Measurements from ENCODE around the gene CLN6. TPM values are rescaled to one million over a fixed set of nuclear protein-coding genes. Genes with fewer than 3 reads are reported as not detected.
A peak's percentile ranks its signal among the peaks of the same experiment; 100 is the strongest.

Gene CLN6
- total RNA-seq, 2 experiments from 2014 or later = 30.5 to 34.2 TPM

GRCh38 chr15:68268405-68268804 is 38.9 kb upstream of the CLN6 start:
- no peaks in the 10 kb centered on the region for H3K36me3 Mint-ChIP-seq (ENCODE audit: low read depth)
- no peak overlapping the region for H3K4me3 Mint-ChIP-seq
- H3K27ac Mint-ChIP-seq = no peak overlapping the region
- H3K9me3 Mint-ChIP-seq = no peaks in the 10 kb centered on the region
- no peaks in the 10 kb centered on the region for H3K4me1 Mint-ChIP-seq (ENCODE audit: low read depth)
- DNase-seq = no peak
- intact Hi-C loops (cut with micrococcal nuclease) = no loop called here
- CTCF ChIA-PET = no interaction called here
- peaks cover 3% of the 10 kb centered on the region for H3K27me3 Mint-ChIP-seq (ENCODE audit: low read depth)

- Mint-ChIP-seq H3K36me3 (ENCODE audit: low read depth) (no peaks in the 10 kb centered on the region), H3K27ac (no peak overlapping the region), H3K4me3 (no peak overlapping the region), H3K4me1 (ENCODE audit: low read depth) (no peaks in the 10 kb centered on the region), H3K27me3 (ENCODE audit: low read depth) (peaks cover 5% of the 10 kb centered on the region), H3K9me3 (no peaks in the 10 kb centered on the region)
- no peak for DNase-seq
- CTCF ChIA-PET = no interaction called here
- intact Hi-C loops (cut with micrococcal nuclease) = no loop called here
These were observed 36.1 kb upstream of the CLN6 start for GRCh38 chr15:68265674-68266073.

GRCh38 chr15:68265081-68265480 is 35.6 kb upstream of the CLN6 start:
- Mint-ChIP-seq H3K4me1 (ENCODE audit: low read depth) (no peaks in the 10 kb centered on the region), H3K9me3 (no peaks in the 10 kb centered on the region), H3K27me3 (ENCODE audit: low read depth) (peaks cover 5% of the 10 kb centered on the region), H3K36me3 (ENCODE audit: low read depth) (no peaks in the 10 kb centered on the region), H3K4me3 (no peak overlapping the region), H3K27ac (no peak overlapping the region)
- intact Hi-C loops (cut with micrococcal nuclease) = no loop called here
- DNase-seq = no peak
- CTCF ChIA-PET = no interaction called here

- Mint-ChIP-seq H3K4me3 (no peak overlapping the region), H3K27ac (no peak overlapping the region), H3K36me3 (ENCODE audit: low read depth) (no peaks in the 10 kb centered on the region), H3K9me3 (no peaks in the 10 kb centered on the region), H3K27me3 (ENCODE audit: low read depth) (peaks cover 5% of the 10 kb centered on the region), H3K4me1 (ENCODE audit: low read depth) (no peaks in the 10 kb centered on the region)
- DNase-seq = no peak
- CTCF ChIA-PET = no interaction called here
- intact Hi-C loops (cut with micrococcal nuclease) = no loop called here
These were observed 34.8 kb upstream of the CLN6 start for GRCh38 chr15:68264282-68264681.

GRCh38 chr15:68262514-68263356 is 33.2 kb upstream of the CLN6 start:
- H3K36me3 Mint-ChIP-seq (ENCODE audit: low read depth) = no peaks in the 10 kb centered on the region
- H3K9me3 Mint-ChIP-seq = no peaks in the 10 kb centered on the region
- H3K4me3 Mint-ChIP-seq = no peak overlapping the region
- CTCF ChIA-PET = interaction anchor here (0.7 to 1.3 kb wide), 3 partner anchors 10 to 44 kb away, joined by 3 to 5 read pairs (median 3); partner anchors contain the start of gene FEM1B
- H3K27ac Mint-ChIP-seq = no peak overlapping the region
- H3K4me1 Mint-ChIP-seq (ENCODE audit: low read depth) = peaks cover 4% of the 10 kb centered on the region
- no peak for DNase-seq
- H3K27me3 Mint-ChIP-seq (ENCODE audit: low read depth) = peaks cover 5% of the 10 kb centered on the region
- intact Hi-C loops (cut with micrococcal nuclease) = no loop called here

GRCh38 chr15:68261980-68262379 is 32.5 kb upstream of the CLN6 start:
- CTCF ChIA-PET = interaction anchor here (0.7 to 1.3 kb wide), 3 partner anchors 9 to 45 kb away, joined by 3 to 5 read pairs (median 3); partner anchors contain the start of gene FEM1B
- no peaks in the 10 kb centered on the region for H3K9me3 Mint-ChIP-seq
- H3K36me3 Mint-ChIP-seq (ENCODE audit: low read depth) = no peaks in the 10 kb centered on the region
- peaks cover 4% of the 10 kb centered on the region for H3K4me1 Mint-ChIP-seq (ENCODE audit: low read depth)
- no peak overlapping the region for H3K4me3 Mint-ChIP-seq
- intact Hi-C loops (cut with micrococcal nuclease) = no loop called here
- no peak overlapping the region for H3K27ac Mint-ChIP-seq
- DNase-seq = no peak
- peaks cover 5% of the 10 kb centered on the region for H3K27me3 Mint-ChIP-seq (ENCODE audit: low read depth)

- no peak overlapping the region for H3K4me3 Mint-ChIP-seq
- H3K27me3 Mint-ChIP-seq (ENCODE audit: low read depth) = peaks cover 5% of the 10 kb centered on the region
- CTCF ChIA-PET = interaction anchor here (1.3 kb wide), 1 partner anchor 8 kb away, joined by 5 read pairs; no protein-coding TSS in a partner anchor
- no peak for DNase-seq
- H3K36me3 Mint-ChIP-seq (ENCODE audit: low read depth) = no peaks in the 10 kb centered on the region
- H3K27ac Mint-ChIP-seq = no peak overlapping the region
- H3K4me1 Mint-ChIP-seq (ENCODE audit: low read depth) = peaks cover 4% of the 10 kb centered on the region
- intact Hi-C loops (cut with micrococcal nuclease) = no loop called here
- no peaks in the 10 kb centered on the region for H3K9me3 Mint-ChIP-seq
These were observed 31.7 kb upstream of the CLN6 start for GRCh38 chr15:68261241-68261640.

- no peak for DNase-seq
- intact Hi-C loops (cut with micrococcal nuclease) = no loop called here
- H3K27ac Mint-ChIP-seq = no peak overlapping the region
- no peaks in the 10 kb centered on the region for H3K9me3 Mint-ChIP-seq
- no peaks in the 10 kb centered on the region for H3K36me3 Mint-ChIP-seq (ENCODE audit: low read depth)
- H3K4me1 Mint-ChIP-seq (ENCODE audit: low read depth) = peaks cover 4% of the 10 kb centered on the region
- peaks cover 7% of the 10 kb centered on the region for H3K27me3 Mint-ChIP-seq (ENCODE audit: low read depth)
- H3K4me3 Mint-ChIP-seq = no peak overlapping the region
- CTCF ChIA-PET = interaction anchor here (2.1 kb wide), 1 partner anchor 47 kb away, joined by 9 read pairs; no protein-coding TSS in a partner anchor
These were observed 30.4 kb upstream of the CLN6 start for GRCh38 chr15:68259883-68260282.

- CTCF ChIA-PET = interaction anchor here (0.9 to 2.1 kb wide), 2 partner anchors 22 to 48 kb away, joined by 3 to 9 read pairs; no protein-coding TSS in a partner anchor
- Mint-ChIP-seq H3K4me3 (no peak overlapping the region), H3K36me3 (ENCODE audit: low read depth) (no peaks in the 10 kb centered on the region), H3K9me3 (no peaks in the 10 kb centered on the region), H3K27me3 (ENCODE audit: low read depth) (peaks cover 3% of the 10 kb centered on the region), H3K4me1 (ENCODE audit: low read depth) (peaks cover 4% of the 10 kb centered on the region), H3K27ac (no peak overlapping the region)
- intact Hi-C loops (cut with micrococcal nuclease) = no loop called here
- DNase-seq = peak; percentile 68
These were observed 29.2 kb upstream of the CLN6 start for GRCh38 chr15:68258692-68259091.

GRCh38 chr15:68256675-68257450 is 27.3 kb upstream of the CLN6 start:
- DNase-seq = peak; percentile 80
- H3K9me3 Mint-ChIP-seq = no peaks in the 10 kb centered on the region
- peak overlapping the region; percentile 66 for H3K27ac Mint-ChIP-seq
- CTCF ChIA-PET = interaction anchor here (0.6 to 1.1 kb wide), 5 partner anchors 21 to 126 kb away, joined by 3 to 4 read pairs (median 3); partner anchors contain the start of gene FEM1B
- intact Hi-C loops (cut with micrococcal nuclease) = loop anchor here (1.0 kb wide), 1 partner anchor 20 kb away; the partner anchor contains the start of gene FEM1B
- peaks cover 4% of the 10 kb centered on the region for H3K4me1 Mint-ChIP-seq (ENCODE audit: low read depth)
- H3K36me3 Mint-ChIP-seq (ENCODE audit: low read depth) = no peaks in the 10 kb centered on the region
- peak overlapping the region; percentile 70 for H3K4me3 Mint-ChIP-seq
- H3K27me3 Mint-ChIP-seq (ENCODE audit: low read depth) = peaks cover 3% of the 10 kb centered on the region

- H3K9me3 Mint-ChIP-seq = no peaks in the 10 kb centered on the region
- no peak overlapping the region for H3K27ac Mint-ChIP-seq
- no peaks in the 10 kb centered on the region for H3K4me1 Mint-ChIP-seq (ENCODE audit: low read depth)
- intact Hi-C loops (cut with micrococcal nuclease) = loop anchor here (1.0 to 5.0 kb wide), 4 partner anchors 46 to 299 kb away; no protein-coding TSS in a partner anchor
- peaks cover 3% of the 10 kb centered on the region for H3K27me3 Mint-ChIP-seq (ENCODE audit: low read depth)
- no peak overlapping the region for H3K4me3 Mint-ChIP-seq
- peak; percentile 62 for DNase-seq
- CTCF ChIA-PET = interaction anchor here (0.6 to 7.6 kb wide), 27 partner anchors 9 to 372 kb away, joined by 3 to 84 read pairs (median 4); partner anchors contain the start of gene FEM1B
- H3K36me3 Mint-ChIP-seq (ENCODE audit: low read depth) = no peaks in the 10 kb centered on the region
These were observed 23.5 kb upstream of the CLN6 start for GRCh38 chr15:68252925-68253534.
